Right kidney (tissue), 9 donors: Measurements from ENCODE around the gene RAB3GAP1.
"Not testable (repeated sequence)": the region's sequence is repeated elsewhere in the genome, so short reads cannot be mapped to it uniquely, and the experiment has no call there.

Experiments
- DNase-seq: peaks from one replicate; pipeline ENCODE4 v3.0.0-alpha.2; 2016
- long read RNA-seq, 8 donors: transcript quantifications; one replicate each; lab custom pipeline, GENCODE V29; 2026

Gene RAB3GAP1
- long read RNA-seq, donor 1, full-length matches to known transcripts = 8 of 15 reads
- long read RNA-seq, donor 1, partial matches to known transcripts = 7 of 15 reads
- long read RNA-seq, donor 1, other reads (novel, unspliced or antisense) = 0 of 15 reads
- long read RNA-seq, donor 2, full-length matches to known transcripts = 5 of 5 reads
- long read RNA-seq, donor 2, partial matches to known transcripts = 0 of 5 reads
- long read RNA-seq, donor 2, other reads (novel, unspliced or antisense) = 0 of 5 reads
- long read RNA-seq, donor 3, full-length matches to known transcripts = 8 of 8 reads
- long read RNA-seq, donor 3, partial matches to known transcripts = 0 of 8 reads
- long read RNA-seq, donor 3, other reads (novel, unspliced or antisense) = 0 of 8 reads
- long read RNA-seq, donor 4, full-length matches to known transcripts = 7 of 7 reads
- long read RNA-seq, donor 4, partial matches to known transcripts = 0 of 7 reads
- long read RNA-seq, donor 4, other reads (novel, unspliced or antisense) = 0 of 7 reads
- long read RNA-seq, donor 5, full-length matches to known transcripts = 8 of 8 reads
- long read RNA-seq, donor 5, partial matches to known transcripts = 0 of 8 reads
- long read RNA-seq, donor 5, other reads (novel, unspliced or antisense) = 0 of 8 reads
- long read RNA-seq, donor 6, full-length matches to known transcripts = 10 of 10 reads
- long read RNA-seq, donor 6, partial matches to known transcripts = 0 of 10 reads
- long read RNA-seq, donor 6, other reads (novel, unspliced or antisense) = 0 of 10 reads
- long read RNA-seq, donor 7, full-length matches to known transcripts = 11 of 38 reads
- long read RNA-seq, donor 7, partial matches to known transcripts = 27 of 38 reads
- long read RNA-seq, donor 7, other reads (novel, unspliced or antisense) = 0 of 38 reads
- long read RNA-seq, donor 8, full-length matches to known transcripts = 11 of 17 reads
- long read RNA-seq, donor 8, partial matches to known transcripts = 6 of 17 reads
- long read RNA-seq, donor 8, other reads (novel, unspliced or antisense) = 0 of 17 reads

GRCh38 chr2:135052042-135052876 is at the start of gene RAB3GAP1:
RAB3GAP1 (plus strand) TSS chr2:135052292; CDS start chr2:135052308, 16 bp downstream.
- DNase-seq = peak; percentile 79

- DNase-seq = no peak
Observed at GRCh38 chr2:135002836-135003235, 49.3 kb upstream of the RAB3GAP1 start.

GRCh38 chr2:135004005-135004746 is 47.9 kb upstream of the RAB3GAP1 start:
- peak; percentile 57 for DNase-seq

- DNase-seq = no peak
Observed at GRCh38 chr2:135005753-135006152, 46.3 kb upstream of the RAB3GAP1 start.

GRCh38 chr2:135009339-135009738 is 42.8 kb upstream of the RAB3GAP1 start:
- no peak for DNase-seq

- no peak for DNase-seq
Observed at GRCh38 chr2:135010200-135010942, 41.7 kb upstream of the RAB3GAP1 start.

GRCh38 chr2:135011633-135012032 is 40.5 kb upstream of the RAB3GAP1 start:
- no peak for DNase-seq

GRCh38 chr2:135021618-135022017 is 30.5 kb upstream of the RAB3GAP1 start:
- DNase-seq = no peak

GRCh38 chr2:135022952-135023880 is 28.9 kb upstream of the RAB3GAP1 start:
- no peak for DNase-seq

- no peak for DNase-seq
Observed at GRCh38 chr2:135023886-135024485, 28.1 kb upstream of the RAB3GAP1 start.

GRCh38 chr2:135029481-135030134 is 22.5 kb upstream of the RAB3GAP1 start:
- no peak for DNase-seq

- peak; percentile 2 for DNase-seq
Observed at GRCh38 chr2:135030826-135031225, 21.3 kb upstream of the RAB3GAP1 start.

GRCh38 chr2:135033216-135033615 is 18.9 kb upstream of the RAB3GAP1 start:
- DNase-seq = not testable (repeated sequence)

GRCh38 chr2:135037831-135038230 is 14.3 kb upstream of the RAB3GAP1 start:
- DNase-seq = no peak

- no peak for DNase-seq
Observed at GRCh38 chr2:135043345-135043744, 8.7 kb upstream of the RAB3GAP1 start.

GRCh38 chr2:135047300-135047699 is 4.8 kb upstream of the RAB3GAP1 start, which contains the start of gene MAP3K19:
MAP3K19 (minus strand) TSS chr2:135047447; CDS start chr2:135024647, 22,800 bp downstream.
- DNase-seq = no peak

GRCh38 chr2:135048122-135048521 is 4.0 kb upstream of the RAB3GAP1 start:
- no peak for DNase-seq

- no peak for DNase-seq
Observed at GRCh38 chr2:135050132-135050531, 2.0 kb upstream of the RAB3GAP1 start.
